Lower leg skin (tissue), 3 donors: Measurements from ENCODE around the gene PHACTR4.

ENCODE experiments used
- CTCF ChIP-seq, 3 donors: fragments of 450-650 bp; IDR thresholded peaks; one replicate each; pipeline ENCODE4 v1.5.1; 2016; ENCODE audit warnings: antibody characterized with exemption in 3 of 3, mild to moderate bottlenecking in 3 of 3, moderate library complexity in 2 of 3
- POLR2A ChIP-seq, 2 donors: fragments of 450-650 bp; IDR thresholded peaks; one replicate each; pipeline ENCODE4 v1.6.1; 2016 to 2017; ENCODE audit warnings: antibody characterized with exemption in 2 of 2, mild to moderate bottlenecking in 1 of 2, moderate library complexity in 1 of 2

DNA sequence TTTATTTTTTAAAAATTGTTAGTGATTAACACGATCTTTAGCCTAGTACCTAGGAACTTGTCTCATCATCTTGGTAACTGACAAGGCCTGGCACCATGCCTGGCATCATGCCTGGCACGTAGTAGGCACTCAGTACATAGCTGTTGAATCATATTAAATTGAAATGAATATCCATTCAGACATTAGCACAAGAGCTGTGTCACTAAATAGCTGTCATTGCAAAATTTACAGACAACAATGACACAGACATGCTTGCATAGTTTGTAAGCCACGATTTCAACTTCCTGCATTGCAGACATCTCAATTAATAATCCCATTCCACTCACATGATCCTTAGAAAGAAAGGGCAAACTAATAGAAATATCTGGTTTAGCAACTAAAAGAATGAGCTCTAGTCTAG lies 15.4 kb upstream of the PHACTR4 start:
- TF ChIP-seq CTCF (IDR thresholded peaks at IDR 0.05) (no peak), POLR2A (IDR thresholded peaks at IDR 0.05) (no peak)
